A549 (cell line): Measurements from ENCODE around the gene RPL28.

Experiments
- BCL3 ChIP-seq: fragments of >200 bp; sonication (Bioruptor Twin); formaldehyde crosslinking; IDR thresholded peaks from 3 replicates; pipeline ENCODE4 v1.6.1; 2016
- BHLHE40 ChIP-seq: IDR thresholded peaks from 2 replicates; pipeline ENCODE4 v1.6.1; 2012; ENCODE audit warnings: low read depth, low read length, inconsistent platforms
- CHD2 ChIP-seq: fragments of 150-350 bp; IDR thresholded peaks from 2 replicates; pipeline ENCODE4 v1.6.1; 2014; ENCODE audit warnings: low read length; ENCODE audit not compliant: partially characterized antibody
- CTCF ChIP-seq: fragments of >200 bp; sonication (Bioruptor Twin); formaldehyde crosslinking; IDR thresholded peaks from 3 replicates; pipeline ENCODE4 v1.5.1; 2016
- EP300 ChIP-seq, 2 experiments: fragments of >200 bp; sonication (Bioruptor Twin); formaldehyde crosslinking; IDR thresholded peaks; 2 replicates in 1 of 2; 3 replicates in 1 of 2; pipeline ENCODE4 v1.6.1; 2016 to 2017
- HOXA7 ChIP-seq: fragments of 250-450 bp; sonication (Bioruptor Pico); IDR thresholded peaks from 2 replicates; pipeline ENCODE4 v1.5.0; 2020; ENCODE audit warnings: mild to moderate bottlenecking, moderate library complexity
- HOXB13 ChIP-seq: fragments of 250-450 bp; sonication (Bioruptor Pico); IDR thresholded peaks from 2 replicates; pipeline ENCODE4 v1.5.0; 2020; ENCODE audit warnings: low read depth, mild to moderate bottlenecking, moderate library complexity
- JUN ChIP-seq, 2 experiments: fragments of >200 bp; sonication (Bioruptor Twin); formaldehyde crosslinking; IDR thresholded peaks; 2 replicates in 1 of 2; 3 replicates in 1 of 2; pipeline ENCODE4 v1.6.1; 2016 to 2017
- KDM5A ChIP-seq: fragments of 200-600 bp; sonication (generic); IDR thresholded peaks from 2 replicates; pipeline ENCODE4 v1.6.1; 2016; ENCODE audit warnings: antibody characterized with exemption, mild to moderate bottlenecking
- POLR2A ChIP-seq: IDR thresholded peaks from 2 replicates; pipeline ENCODE4 v1.6.1; 2012; ENCODE audit warnings: mild to moderate bottlenecking, low read length
- REST ChIP-seq: fragments of 200-600 bp; sonication (generic); IDR thresholded peaks from 2 replicates; pipeline ENCODE4 v1.6.1; 2016; ENCODE audit warnings: antibody characterized with exemption, mild to moderate bottlenecking, moderate library complexity

GRCh38 chr19:55341171-55341588 lies 44.6 kb upstream of the RPL28 start:
- TF ChIP-seq CTCF, result no peak
- no peak for TF ChIP-seq REST
- TF ChIP-seq EP300 (IDR thresholded peaks at IDR 0.05), result no peak
- TF ChIP-seq BHLHE40, result no peak
- TF ChIP-seq HOXA7 (CRISPR knock-in tag), result no peak
- no peak for TF ChIP-seq BCL3
- no peak for TF ChIP-seq HOXB13
- no peak; a peak in 1 of 5 replicates for TF ChIP-seq JUN (IDR thresholded peaks at IDR 0.05)
- TF ChIP-seq KDM5A, result no peak
- no peak for TF ChIP-seq POLR2A
- no peak for TF ChIP-seq CHD2
